ENCODE data around the gene FAM24B. TPM values are rescaled to one million over a fixed set of nuclear protein-coding genes. Genes with fewer than 3 reads are reported as not detected.
"Not testable (repeated sequence)": the region's sequence is repeated elsewhere in the genome, so short reads cannot be mapped to it uniquely, and the experiment has no call there.

The FAM24B gene
- total RNA-seq, 1 donor from 2014 or later, result 0.60 TPM

- DNase-seq (ENCODE audit: low read depth in 2 of 2), result no peak
These were observed 19.9 kb downstream of the FAM24B start for GRCh38 chr10:122859527-122859926.

GRCh38 chr10:122858042-122858441, 21.3 kb downstream of the FAM24B start:
- not testable (repeated sequence) for DNase-seq (ENCODE audit: low read depth in 2 of 2)

- no peak for DNase-seq (ENCODE audit: low read depth in 2 of 2)
These were observed 22.5 kb downstream of the FAM24B start for GRCh38 chr10:122856902-122857301.

- no peak for DNase-seq (ENCODE audit: low read depth in 2 of 2)
These were observed 23.6 kb downstream of the FAM24B start for GRCh38 chr10:122855745-122856144.

GRCh38 chr10:122854648-122855047, 24.7 kb downstream of the FAM24B start:
- peak; percentile 39 to 79 for DNase-seq (ENCODE audit: low read depth in 2 of 2)

- no peak for DNase-seq (ENCODE audit: low read depth in 2 of 2)
These were observed 25.6 kb downstream of the FAM24B start for GRCh38 chr10:122853665-122854313.

- DNase-seq (ENCODE audit: low read depth in 2 of 2), result peak in 1 of 2 donors; percentile 75
These were observed 27.1 kb downstream of the FAM24B start for GRCh38 chr10:122852261-122852660.

- peak; percentile 66 to 74 for DNase-seq (ENCODE audit: low read depth in 2 of 2)
These were observed 28.4 kb downstream of the FAM24B start for GRCh38 chr10:122850705-122851640.

- DNase-seq (ENCODE audit: low read depth in 2 of 2), result peak; percentile 38 to 68
These were observed 29.3 kb downstream of the FAM24B start for GRCh38 chr10:122849900-122850605.

- no peak for DNase-seq (ENCODE audit: low read depth in 2 of 2)
These were observed 30.3 kb downstream of the FAM24B start for GRCh38 chr10:122849090-122849489.

GRCh38 chr10:122847782-122848604, 31.4 kb downstream of the FAM24B start:
- peak in 1 of 2 donors; percentile 34 for DNase-seq (ENCODE audit: low read depth in 2 of 2)

GRCh38 chr10:122845783-122846332, 33.5 kb downstream of the FAM24B start, which contains the start of gene CUZD1:
CUZD1 (minus strand) TSS chr10:122845857; CDS start chr10:122845843, 14 bp downstream.
- DNase-seq (ENCODE audit: low read depth in 2 of 2), result no peak

- DNase-seq (ENCODE audit: low read depth in 2 of 2), result no peak
These were observed 35.2 kb downstream of the FAM24B start for GRCh38 chr10:122844146-122844545.

- DNase-seq (ENCODE audit: low read depth in 2 of 2), result no peak
These were observed 37.8 kb downstream of the FAM24B start for GRCh38 chr10:122841569-122841968.

GRCh38 chr10:122839505-122839904, 39.9 kb downstream of the FAM24B start:
- no peak for DNase-seq (ENCODE audit: low read depth in 2 of 2)

GRCh38 chr10:122838880-122839279, 40.5 kb downstream of the FAM24B start:
- no peak for DNase-seq (ENCODE audit: low read depth in 2 of 2)

GRCh38 chr10:122835908-122836307, 43.5 kb downstream of the FAM24B start:
- DNase-seq (ENCODE audit: low read depth in 2 of 2), result no peak

- DNase-seq (ENCODE audit: low read depth in 2 of 2), result no peak
These were observed 48.4 kb downstream of the FAM24B start for GRCh38 chr10:122830965-122831353.

- DNase-seq (ENCODE audit: low read depth in 2 of 2), result no peak
These were observed 49.0 kb downstream of the FAM24B start for GRCh38 chr10:122830273-122830964.

- DNase-seq (ENCODE audit: low read depth in 2 of 2), result no peak
These were observed 49.9 kb downstream of the FAM24B start for GRCh38 chr10:122829454-122829853.

Data from lung microvascular endothelial cell (primary cell).